ENCODE results near the gene TRIM44.

Gene TRIM44

DNA sequence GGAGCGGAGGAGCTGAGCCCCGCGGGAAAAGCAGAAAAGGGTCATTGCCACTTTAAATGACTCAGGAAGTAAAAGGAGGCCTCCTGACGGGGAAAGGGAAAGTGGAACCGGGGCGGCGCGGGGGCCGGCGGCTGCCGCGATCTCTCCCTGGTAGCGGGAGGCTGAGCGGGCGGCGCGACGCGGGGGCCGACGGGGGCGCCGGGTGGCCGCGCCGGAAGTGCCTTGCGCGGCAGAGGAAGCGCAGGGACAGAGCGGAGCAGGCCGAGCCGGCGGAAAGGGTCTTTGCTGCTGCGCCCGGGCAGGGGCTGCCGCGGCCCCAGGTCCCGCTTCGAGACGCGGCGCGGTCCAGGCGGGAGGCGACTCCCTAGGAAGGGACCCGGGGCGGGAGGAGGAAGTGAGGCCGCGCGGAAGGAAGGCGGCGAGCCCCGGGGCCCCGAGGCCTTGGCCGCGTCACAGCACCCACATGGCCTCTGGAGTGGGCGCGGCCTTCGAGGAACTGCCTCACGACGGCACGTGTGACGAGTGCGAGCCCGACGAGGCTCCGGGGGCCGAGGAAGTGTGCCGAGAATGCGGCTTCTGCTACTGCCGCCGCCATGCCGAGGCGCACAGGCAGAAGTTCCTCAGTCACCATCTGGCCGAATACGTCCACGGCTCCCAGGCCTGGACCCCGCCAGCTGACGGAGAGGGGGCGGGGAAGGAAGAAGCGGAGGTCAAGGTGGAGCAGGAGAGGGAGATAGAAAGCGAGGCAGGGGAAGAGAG, at the start of gene TRIM44:
TRIM44 (plus strand) TSS at position 127 of the 759 bp plus-strand sequence; CDS start at position 464, 337 bp downstream.
- peak; percentile 22 for DNase-seq (ENCODE audit: low read depth, low spot score)
- Histone ChIP-seq H3K9ac (ENCODE audit: insufficient read length, low read depth) (peak within 1 kb of the TSS; percentile 74), H3K27me3 (ENCODE audit: insufficient read depth, insufficient read length) (peaks cover 10% of the 10 kb centered on the region), H3K4me3 (ENCODE audit: insufficient read length, low read depth) (peak within 1 kb of the TSS; percentile 78), H3K9me3 (ENCODE audit: insufficient read depth, low read length) (peaks cover 39% of the 10 kb centered on the region), H3K36me3 (ENCODE audit: insufficient read depth, insufficient read length, low read length) (peaks cover 7% of the 10 kb centered on the region), H3K4me1 (ENCODE audit: insufficient read depth, insufficient read length) (peaks cover 3% of the 10 kb centered on the region)
- TF ChIP-seq ZNF274 (IDR thresholded peaks at IDR 0.05; ENCODE audit: low read depth, low read length) (no peak), SUZ12 (IDR thresholded peaks at IDR 0.05; ENCODE audit: extremely low read depth, insufficient read depth, insufficient read length) (no peak), YY1 (IDR thresholded peaks at IDR 0.05; ENCODE audit: insufficient read depth, insufficient read length) (no peak)

DNA sequence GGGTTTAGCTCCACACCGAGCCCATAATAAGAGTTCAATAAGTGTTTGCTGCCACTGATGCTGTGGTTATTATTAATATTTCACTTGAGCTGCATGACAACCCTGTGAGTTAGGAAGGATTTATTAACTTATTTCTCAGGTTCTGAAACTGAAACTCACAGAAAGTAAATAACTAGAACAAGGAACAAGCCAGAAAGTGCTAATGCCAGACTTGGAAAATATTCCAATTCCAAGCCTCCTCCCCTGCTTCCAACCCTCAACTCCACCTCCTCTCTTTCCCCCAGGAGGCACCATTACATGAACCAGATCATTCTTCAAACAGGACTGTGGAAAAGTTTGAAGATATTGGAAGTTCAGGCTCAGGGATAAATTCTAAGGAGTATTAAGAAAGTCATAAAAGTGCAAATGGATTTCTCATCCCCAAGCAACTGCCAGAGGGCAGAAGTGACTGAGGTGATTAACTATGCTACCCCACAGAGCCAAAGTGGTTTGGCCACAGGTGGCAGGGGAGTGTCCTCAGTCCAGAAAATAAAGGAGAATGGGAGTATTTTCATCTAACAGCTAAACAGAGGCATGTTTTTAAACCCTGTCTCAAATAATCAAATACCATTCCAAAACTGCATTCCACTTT, 47.5 kb upstream of the TRIM44 start:
- Histone ChIP-seq H3K9ac (ENCODE audit: insufficient read length, low read depth) (no peak overlapping the region), H3K36me3 (ENCODE audit: insufficient read depth, insufficient read length, low read length) (peaks cover 6% of the 10 kb centered on the region), H3K27me3 (ENCODE audit: insufficient read depth, insufficient read length) (no peaks in the 10 kb centered on the region), H3K9me3 (ENCODE audit: insufficient read depth, low read length) (no peaks in the 10 kb centered on the region), H3K4me1 (ENCODE audit: insufficient read depth, insufficient read length) (peaks cover 2% of the 10 kb centered on the region), H3K4me3 (ENCODE audit: insufficient read length, low read depth) (no peak overlapping the region)
- TF ChIP-seq YY1 (IDR thresholded peaks at IDR 0.05; ENCODE audit: insufficient read depth, insufficient read length) (no peak), ZNF274 (IDR thresholded peaks at IDR 0.05; ENCODE audit: low read depth, low read length) (no peak), SUZ12 (IDR thresholded peaks at IDR 0.05; ENCODE audit: extremely low read depth, insufficient read depth, insufficient read length) (no peak)
- DNase-seq (ENCODE audit: low read depth, low spot score), result no peak

GRCh38 chr11:35615921-35616900, 46.4 kb upstream of the TRIM44 start:
- Histone ChIP-seq H3K4me1 (ENCODE audit: insufficient read depth, insufficient read length) (peaks cover 2% of the 10 kb centered on the region), H3K27me3 (ENCODE audit: insufficient read depth, insufficient read length) (no peaks in the 10 kb centered on the region), H3K9me3 (ENCODE audit: insufficient read depth, low read length) (no peaks in the 10 kb centered on the region), H3K9ac (ENCODE audit: insufficient read length, low read depth) (no peak overlapping the region), H3K36me3 (ENCODE audit: insufficient read depth, insufficient read length, low read length) (peaks cover 15% of the 10 kb centered on the region), H3K4me3 (ENCODE audit: insufficient read length, low read depth) (no peak overlapping the region)
- TF ChIP-seq ZNF274 (IDR thresholded peaks at IDR 0.05; ENCODE audit: low read depth, low read length) (no peak), SUZ12 (IDR thresholded peaks at IDR 0.05; ENCODE audit: extremely low read depth, insufficient read depth, insufficient read length) (no peak), YY1 (IDR thresholded peaks at IDR 0.05; ENCODE audit: insufficient read depth, insufficient read length) (no peak)
- DNase-seq (ENCODE audit: low read depth, low spot score), result no peak

GRCh38 chr11:35617316-35617686, 45.3 kb upstream of the TRIM44 start:
- Histone ChIP-seq H3K4me3 (ENCODE audit: insufficient read length, low read depth) (no peak overlapping the region), H3K36me3 (ENCODE audit: insufficient read depth, insufficient read length, low read length) (peaks cover 18% of the 10 kb centered on the region), H3K4me1 (ENCODE audit: insufficient read depth, insufficient read length) (peaks cover 2% of the 10 kb centered on the region), H3K9ac (ENCODE audit: insufficient read length, low read depth) (no peak overlapping the region), H3K9me3 (ENCODE audit: insufficient read depth, low read length) (no peaks in the 10 kb centered on the region), H3K27me3 (ENCODE audit: insufficient read depth, insufficient read length) (no peaks in the 10 kb centered on the region)
- DNase-seq (ENCODE audit: low read depth, low spot score), result no peak
- no peak for TF ChIP-seq YY1 (IDR thresholded peaks at IDR 0.05; ENCODE audit: insufficient read depth, insufficient read length)
- no peak for TF ChIP-seq SUZ12 (IDR thresholded peaks at IDR 0.05; ENCODE audit: extremely low read depth, insufficient read depth, insufficient read length)
- no peak for TF ChIP-seq ZNF274 (IDR thresholded peaks at IDR 0.05; ENCODE audit: low read depth, low read length)

- Histone ChIP-seq H3K4me1 (ENCODE audit: insufficient read depth, insufficient read length) (peaks cover 2% of the 10 kb centered on the region), H3K36me3 (ENCODE audit: insufficient read depth, insufficient read length, low read length) (peaks cover 18% of the 10 kb centered on the region), H3K9me3 (ENCODE audit: insufficient read depth, low read length) (no peaks in the 10 kb centered on the region), H3K9ac (ENCODE audit: insufficient read length, low read depth) (peak within 1 kb of the TSS; percentile 93), H3K4me3 (ENCODE audit: insufficient read length, low read depth) (peak within 1 kb of the TSS; percentile 90), H3K27me3 (ENCODE audit: insufficient read depth, insufficient read length) (no peaks in the 10 kb centered on the region)
- TF ChIP-seq YY1 (IDR thresholded peaks at IDR 0.05; ENCODE audit: insufficient read depth, insufficient read length), result no peak
- TF ChIP-seq SUZ12 (IDR thresholded peaks at IDR 0.05; ENCODE audit: extremely low read depth, insufficient read depth, insufficient read length), result no peak
- no peak for TF ChIP-seq ZNF274 (IDR thresholded peaks at IDR 0.05; ENCODE audit: low read depth, low read length)
- DNase-seq (ENCODE audit: low read depth, low spot score), result peak; percentile 57
Observed at GRCh38 chr11:35617687-35618496, 44.7 kb upstream of the TRIM44 start, which contains the start of gene FJX1. Gene FJX1, plus strand, starts transcription at chr11:35618460. Its CDS starts 177 bp downstream, at chr11:35618637.

DNA sequence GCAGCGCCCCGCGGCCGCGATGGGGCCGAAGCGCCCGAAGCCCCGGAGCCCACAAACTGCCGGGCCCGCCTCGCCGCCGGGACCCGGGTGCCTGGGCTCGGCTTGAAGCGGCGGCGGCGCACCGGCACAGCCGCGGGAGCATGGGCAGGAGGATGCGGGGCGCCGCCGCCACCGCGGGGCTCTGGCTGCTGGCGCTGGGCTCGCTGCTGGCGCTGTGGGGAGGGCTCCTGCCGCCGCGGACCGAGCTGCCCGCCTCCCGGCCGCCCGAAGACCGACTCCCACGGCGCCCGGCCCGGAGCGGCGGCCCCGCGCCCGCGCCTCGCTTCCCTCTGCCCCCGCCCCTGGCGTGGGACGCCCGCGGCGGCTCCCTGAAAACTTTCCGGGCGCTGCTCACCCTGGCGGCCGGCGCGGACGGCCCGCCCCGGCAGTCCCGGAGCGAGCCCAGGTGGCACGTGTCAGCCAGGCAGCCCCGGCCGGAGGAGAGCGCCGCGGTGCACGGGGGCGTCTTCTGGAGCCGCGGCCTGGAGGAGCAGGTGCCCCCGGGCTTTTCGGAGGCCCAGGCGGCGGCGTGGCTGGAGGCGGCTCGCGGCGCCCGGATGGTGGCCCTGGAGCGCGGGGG, 44.0 kb upstream of the TRIM44 start:
- DNase-seq (ENCODE audit: low read depth, low spot score), result no peak
- peaks cover 18% of the 10 kb centered on the region for H3K36me3 ChIP-seq (ENCODE audit: insufficient read depth, insufficient read length, low read length)
- peak overlapping the region; percentile 93 for H3K9ac ChIP-seq (ENCODE audit: insufficient read length, low read depth)
- TF ChIP-seq SUZ12 (IDR thresholded peaks at IDR 0.05; ENCODE audit: extremely low read depth, insufficient read depth, insufficient read length) (no peak), ZNF274 (IDR thresholded peaks at IDR 0.05; ENCODE audit: low read depth, low read length) (no peak), YY1 (IDR thresholded peaks at IDR 0.05; ENCODE audit: insufficient read depth, insufficient read length) (no peak)
- peak overlapping the region; percentile 90 for H3K4me3 ChIP-seq (ENCODE audit: insufficient read length, low read depth)
- H3K9me3 ChIP-seq (ENCODE audit: insufficient read depth, low read length), result no peaks in the 10 kb centered on the region
- H3K27me3 ChIP-seq (ENCODE audit: insufficient read depth, insufficient read length), result no peaks in the 10 kb centered on the region
- H3K4me1 ChIP-seq (ENCODE audit: insufficient read depth, insufficient read length), result peaks cover 2% of the 10 kb centered on the region

Data from NT2/D1 (cell line).